Loucy (cell line): ENCODE results near the gene STK32C.

Source experiments
- H2AFZ ChIP-seq: fragments of 200-600 bp; sonication (generic); 2 replicates; pipeline ENCODE4 v1.6.0; 2016; ENCODE audit warnings: antibody characterized with exemption, mild to moderate bottlenecking, low read length, moderate library complexity
- H3F3A ChIP-seq: fragments of 200-600 bp; 2 replicates; pipeline ENCODE4 v1.6.0; 2016; ENCODE audit warnings: antibody characterized with exemption, low read depth, mild to moderate bottlenecking
- H3K27me3 ChIP-seq: fragments of 200-600 bp; sonication (generic); 2 replicates; pipeline ENCODE4 v1.6.1; 2014; ENCODE audit warnings: low read length, mild to moderate bottlenecking; ENCODE audit not compliant: insufficient read depth, poor library complexity, severe bottlenecking
- H3K36me3 ChIP-seq: fragments of 200-600 bp; sonication (generic); 2 replicates; pipeline ENCODE4 v1.6.1; 2016; ENCODE audit warnings: low read length; ENCODE audit not compliant: insufficient read depth
- H3K4me1 ChIP-seq: fragments of 200-600 bp; sonication (generic); 2 replicates; pipeline ENCODE4 v1.5.1; 2014; ENCODE audit warnings: low read length, mild to moderate bottlenecking; ENCODE audit not compliant: insufficient read depth, poor library complexity, severe bottlenecking
- H3K4me2 ChIP-seq: fragments of 200-600 bp; sonication (generic); 2 replicates; pipeline ENCODE4 v1.6.0; 2014; ENCODE audit warnings: antibody characterized with exemption, low read length, low read depth, mild to moderate bottlenecking; ENCODE audit not compliant: poor library complexity, severe bottlenecking
- H3K4me3 ChIP-seq: fragments of 200-600 bp; sonication (generic); 2 replicates; pipeline ENCODE4 v1.5.1; 2014; ENCODE audit warnings: low read length, mild to moderate bottlenecking, mixed read lengths; ENCODE audit not compliant: poor library complexity, severe bottlenecking
- H3K79me2 ChIP-seq: fragments of 200-600 bp; sonication (generic); 2 replicates; pipeline ENCODE4 v1.6.1; 2014; ENCODE audit warnings: low read length; ENCODE audit not compliant: insufficient read depth
- H3K9ac ChIP-seq: fragments of 200-600 bp; sonication (generic); 2 replicates; pipeline ENCODE4 v1.6.0; 2014; ENCODE audit warnings: mild to moderate bottlenecking, low read depth, low read length, moderate library complexity; ENCODE audit not compliant: poor library complexity, severe bottlenecking
- H3K9me2 ChIP-seq: fragments of 200-600 bp; sonication (generic); replicated peaks from 2 replicates; pipeline ENCODE4 v1.6.1; 2016; ENCODE audit warnings: low read depth, low read length, mixed read lengths
- H3K9me3 ChIP-seq: fragments of 200-600 bp; sonication (generic); 2 replicates; pipeline ENCODE4 v1.6.1; 2014; ENCODE audit warnings: mild to moderate bottlenecking, antibody characterized with exemption, low read length, low read depth; ENCODE audit not compliant: insufficient read depth
- H4K20me1 ChIP-seq: fragments of 200-600 bp; sonication (generic); 2 replicates; pipeline ENCODE4 v1.6.0; 2014; ENCODE audit warnings: antibody characterized with exemption, low read length, mild to moderate bottlenecking; ENCODE audit not compliant: insufficient read depth, poor library complexity, severe bottlenecking
- EZH2phosphoT487 ChIP-seq: fragments of 200-600 bp; IDR thresholded peaks from 2 replicates; pipeline ENCODE4 v1.6.1; 2018; ENCODE audit warnings: antibody characterized with exemption, mild to moderate bottlenecking, moderate library complexity, borderline replicate concordance
- TF ChIP-seq, protein P1 (sequence below): fragments of 200-600 bp; sonication (generic); conservative IDR thresholded peaks from 2 replicates; pipeline ENCODE4 v1.5.1; 2014; ENCODE audit warnings: mild to moderate bottlenecking, antibody characterized with exemption, low read length

The STK32C gene

DNA sequence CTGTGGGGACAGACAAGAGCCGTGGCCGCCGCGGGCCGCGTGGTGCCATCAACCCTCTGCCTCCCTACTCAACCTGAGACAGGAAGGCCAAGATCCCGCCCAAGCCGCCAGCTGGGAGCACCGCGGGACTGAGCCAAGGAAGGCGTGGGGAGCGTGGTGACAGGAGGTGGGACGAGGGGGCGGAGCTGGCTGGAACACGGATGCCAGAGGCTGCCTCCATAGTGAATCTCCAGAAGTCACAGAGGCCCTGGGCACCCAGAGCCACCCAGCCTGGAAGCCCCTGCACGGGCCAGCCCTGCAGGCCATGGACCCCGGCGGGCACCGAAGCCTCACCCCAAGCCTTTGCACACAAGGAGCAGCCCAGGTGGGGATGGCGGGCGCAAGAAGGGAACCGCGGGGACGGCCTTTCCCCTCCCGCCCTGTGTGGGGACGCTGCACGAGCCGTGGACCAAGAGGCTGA is 139.1 kb downstream of the STK32C start:
- Histone ChIP-seq H3K36me3 (no peaks in the 10 kb centered on the region), H4K20me1 (no peaks in the 10 kb centered on the region), H3K9me2 (no peaks in the 10 kb centered on the region), H3F3A (no peaks in the 10 kb centered on the region), H3K4me2 (no peak overlapping the region), H3K79me2 (no peaks in the 10 kb centered on the region), H3K9ac (no peak overlapping the region), H2AFZ (no peak overlapping the region), H3K4me3 (no peak overlapping the region), H3K27me3 (no peaks in the 10 kb centered on the region), H3K4me1 (peaks cover 4% of the 10 kb centered on the region), H3K9me3 (no peaks in the 10 kb centered on the region)
- TF ChIP-seq, protein P1, sequence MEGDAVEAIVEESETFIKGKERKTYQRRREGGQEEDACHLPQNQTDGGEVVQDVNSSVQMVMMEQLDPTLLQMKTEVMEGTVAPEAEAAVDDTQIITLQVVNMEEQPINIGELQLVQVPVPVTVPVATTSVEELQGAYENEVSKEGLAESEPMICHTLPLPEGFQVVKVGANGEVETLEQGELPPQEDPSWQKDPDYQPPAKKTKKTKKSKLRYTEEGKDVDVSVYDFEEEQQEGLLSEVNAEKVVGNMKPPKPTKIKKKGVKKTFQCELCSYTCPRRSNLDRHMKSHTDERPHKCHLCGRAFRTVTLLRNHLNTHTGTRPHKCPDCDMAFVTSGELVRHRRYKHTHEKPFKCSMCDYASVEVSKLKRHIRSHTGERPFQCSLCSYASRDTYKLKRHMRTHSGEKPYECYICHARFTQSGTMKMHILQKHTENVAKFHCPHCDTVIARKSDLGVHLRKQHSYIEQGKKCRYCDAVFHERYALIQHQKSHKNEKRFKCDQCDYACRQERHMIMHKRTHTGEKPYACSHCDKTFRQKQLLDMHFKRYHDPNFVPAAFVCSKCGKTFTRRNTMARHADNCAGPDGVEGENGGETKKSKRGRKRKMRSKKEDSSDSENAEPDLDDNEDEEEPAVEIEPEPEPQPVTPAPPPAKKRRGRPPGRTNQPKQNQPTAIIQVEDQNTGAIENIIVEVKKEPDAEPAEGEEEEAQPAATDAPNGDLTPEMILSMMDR = no peak

DNA sequence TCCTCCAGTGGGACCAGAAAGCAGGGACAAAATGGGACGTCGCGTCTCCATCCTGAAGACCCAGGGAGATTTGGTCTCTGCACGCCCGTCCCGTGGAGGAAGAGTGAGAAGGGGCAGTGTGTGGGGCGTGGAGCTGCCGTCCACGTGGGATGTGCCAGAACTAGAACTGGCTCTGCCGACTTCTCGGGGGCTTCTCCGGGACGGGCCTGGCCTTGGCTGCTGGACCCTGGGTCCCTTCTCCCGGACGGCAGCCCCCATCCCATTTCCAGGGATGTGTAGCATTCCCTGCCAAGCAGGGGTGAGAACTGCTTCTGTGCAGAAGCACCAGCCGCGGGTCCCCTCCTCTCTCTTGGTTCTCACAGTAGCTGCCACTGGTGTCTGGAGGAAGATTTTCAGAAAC is 139.8 kb downstream of the STK32C start:
- Histone ChIP-seq H3K9me3 (no peaks in the 10 kb centered on the region), H3K9ac (no peak overlapping the region), H3K79me2 (no peaks in the 10 kb centered on the region), H3K4me1 (peaks cover 10% of the 10 kb centered on the region), H3K27me3 (no peaks in the 10 kb centered on the region), H2AFZ (no peak overlapping the region), H4K20me1 (no peaks in the 10 kb centered on the region), H3K36me3 (no peaks in the 10 kb centered on the region), H3K9me2 (no peaks in the 10 kb centered on the region), H3K4me3 (no peak overlapping the region), H3K4me2 (no peak overlapping the region), H3F3A (no peaks in the 10 kb centered on the region)
- TF ChIP-seq, protein P1 = no peak
- no peak for TF ChIP-seq EZH2phosphoT487

DNA sequence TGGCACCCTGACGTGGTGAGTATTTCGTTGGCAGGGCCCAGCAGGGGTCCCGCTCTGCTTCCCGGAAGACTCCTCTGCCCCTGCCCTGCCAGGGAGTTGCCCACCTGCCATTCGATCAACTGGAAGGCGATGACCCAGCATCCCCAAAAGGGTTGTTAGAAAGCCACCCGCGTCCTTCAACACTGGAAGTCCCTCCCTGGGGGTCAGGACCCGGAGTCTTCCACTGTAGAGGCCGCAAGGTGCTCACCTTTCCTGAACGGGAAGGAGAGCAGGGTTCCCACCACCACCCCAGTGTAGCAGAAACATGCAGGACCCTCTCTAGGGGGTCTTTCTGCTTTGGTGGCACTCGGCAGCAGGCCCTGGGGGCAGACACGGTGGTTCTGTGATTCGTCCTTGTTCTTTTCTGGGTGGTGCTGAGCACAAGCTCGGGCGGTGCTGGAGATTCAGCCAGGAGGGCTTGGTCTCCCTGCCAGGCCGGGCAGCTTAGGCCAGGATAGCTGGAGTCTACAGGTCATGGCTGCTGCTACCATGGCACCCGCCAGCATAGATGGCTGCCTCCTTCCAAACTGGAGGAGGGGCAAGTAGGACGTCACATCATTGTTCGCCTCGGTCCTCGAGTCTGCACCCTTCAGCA is 140.6 kb downstream of the STK32C start:
- Histone ChIP-seq H3F3A (no peaks in the 10 kb centered on the region), H2AFZ (no peak overlapping the region), H3K27me3 (no peaks in the 10 kb centered on the region), H3K9me2 (no peaks in the 10 kb centered on the region), H3K9ac (no peak overlapping the region), H3K79me2 (no peaks in the 10 kb centered on the region), H3K9me3 (no peaks in the 10 kb centered on the region), H4K20me1 (no peaks in the 10 kb centered on the region), H3K4me2 (no peak overlapping the region), H3K4me3 (no peak overlapping the region), H3K36me3 (no peaks in the 10 kb centered on the region), H3K4me1 (peaks cover 19% of the 10 kb centered on the region)
- TF ChIP-seq EZH2phosphoT487 = no peak
